HG02798 (cell line): Measurements from ENCODE around the gene TRIM69.
A peak's percentile ranks its signal among the peaks of the same experiment; 100 is the strongest.
"Not testable (repeated sequence)": the region's sequence is repeated elsewhere in the genome, so short reads cannot be mapped to it uniquely, and the experiment has no call there.

ENCODE experiments used
- ATAC-seq: cut with Tn5 transposase; IDR thresholded peaks from one replicate; pipeline ENCODE4 v1.9.1; 2021; ENCODE audit warnings: mild to moderate bottlenecking; ENCODE audit not compliant: unreplicated experiment, poor library complexity

Gene TRIM69

DNA sequence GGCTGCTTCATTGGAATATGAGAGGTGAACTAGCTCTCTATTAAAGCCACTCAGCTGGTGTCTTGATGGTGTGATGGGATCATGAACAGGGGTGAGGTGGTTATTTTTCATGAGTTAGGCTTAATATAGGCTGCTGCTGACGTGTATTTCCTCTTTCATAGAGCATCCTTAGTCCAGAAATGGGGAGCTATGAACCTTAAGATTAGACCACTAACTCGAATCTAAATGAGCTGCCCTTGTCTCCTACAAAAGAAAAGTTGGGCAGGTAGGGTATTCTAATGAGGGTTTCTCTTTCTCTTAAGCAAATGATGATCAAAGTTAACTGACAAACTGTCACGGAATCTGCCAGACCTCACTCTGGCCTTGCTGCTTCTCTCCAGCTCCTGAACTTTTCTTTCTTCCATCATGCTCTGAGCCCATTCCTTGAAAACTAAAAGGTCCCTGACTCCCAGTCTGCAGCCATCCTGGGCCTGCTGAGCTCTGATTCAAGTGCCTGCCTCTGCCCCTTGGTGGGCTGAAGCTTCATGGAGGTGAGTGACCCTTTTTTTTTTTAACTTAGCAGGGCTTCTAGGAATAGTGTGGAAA is at the start of gene TRIM69:
Gene TRIM69 (plus strand): TSS at position 348 of the 585 bp plus-strand sequence. CDS start 177 bp downstream, at position 525.
- ATAC-seq: peak; percentile 53

DNA sequence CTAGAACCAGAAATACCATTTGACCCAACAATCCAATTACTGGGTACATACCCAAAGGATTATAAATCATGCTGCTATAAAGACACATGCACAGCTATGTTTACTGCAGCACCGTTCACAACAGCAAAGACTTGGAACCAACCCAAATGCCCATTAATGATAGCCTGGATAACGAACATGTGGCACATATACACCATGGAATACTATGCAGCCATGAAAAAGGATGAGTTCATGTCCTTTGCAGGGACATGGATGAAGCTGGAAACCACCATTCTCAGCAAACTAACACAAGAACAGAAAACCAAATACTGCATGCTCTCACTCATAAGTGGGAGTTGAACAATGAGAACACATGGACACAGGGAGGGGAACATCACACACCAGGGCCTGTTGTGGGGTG is 47.0 kb upstream of the TRIM69 start:
- not testable (repeated sequence) for ATAC-seq

- not testable (repeated sequence) for ATAC-seq
Measured at GRCh38 chr15:44690245-44690644, 46.1 kb upstream of the TRIM69 start.

- ATAC-seq: no peak
Measured at GRCh38 chr15:44692659-44693058, 43.7 kb upstream of the TRIM69 start.

DNA sequence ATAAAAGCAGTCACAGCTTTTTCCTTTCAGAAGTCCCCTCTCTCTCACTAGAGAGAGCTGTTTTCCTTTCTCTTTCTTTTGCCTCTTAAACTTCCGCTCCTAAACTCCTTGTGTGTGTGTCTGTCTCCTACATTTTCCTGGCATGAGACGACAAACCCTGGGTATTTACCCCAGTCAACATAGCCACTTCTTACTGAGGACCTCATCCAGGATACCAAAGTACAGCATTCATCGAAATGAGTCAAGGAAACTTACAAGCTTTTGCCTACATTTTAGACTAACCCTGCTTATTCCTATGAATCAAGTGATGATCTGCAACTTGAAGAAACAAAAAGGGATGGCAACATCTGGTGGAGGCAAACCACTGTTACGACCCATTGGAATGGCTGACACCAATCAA is 41.9 kb upstream of the TRIM69 start:
- no peak for ATAC-seq

DNA sequence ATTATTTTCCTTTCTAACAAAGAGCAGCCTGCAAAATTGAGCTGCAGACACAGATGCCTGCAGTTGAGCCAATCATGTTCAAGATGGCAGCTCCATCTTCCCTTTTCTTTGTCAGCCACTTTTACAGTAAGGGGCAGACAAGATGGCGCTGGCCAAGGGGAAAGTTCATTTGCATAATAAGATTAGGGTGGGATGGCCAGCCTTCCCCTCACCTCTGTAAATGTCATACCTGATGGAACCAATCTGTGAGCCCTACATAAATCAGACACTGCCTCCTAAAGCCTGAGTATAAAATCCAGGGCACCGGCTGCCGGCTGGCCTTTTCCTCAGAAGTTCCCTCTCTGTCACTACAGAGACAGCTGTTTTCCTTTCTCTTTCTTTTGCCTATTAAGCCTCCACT is 41.0 kb upstream of the TRIM69 start:
- ATAC-seq: no peak

DNA sequence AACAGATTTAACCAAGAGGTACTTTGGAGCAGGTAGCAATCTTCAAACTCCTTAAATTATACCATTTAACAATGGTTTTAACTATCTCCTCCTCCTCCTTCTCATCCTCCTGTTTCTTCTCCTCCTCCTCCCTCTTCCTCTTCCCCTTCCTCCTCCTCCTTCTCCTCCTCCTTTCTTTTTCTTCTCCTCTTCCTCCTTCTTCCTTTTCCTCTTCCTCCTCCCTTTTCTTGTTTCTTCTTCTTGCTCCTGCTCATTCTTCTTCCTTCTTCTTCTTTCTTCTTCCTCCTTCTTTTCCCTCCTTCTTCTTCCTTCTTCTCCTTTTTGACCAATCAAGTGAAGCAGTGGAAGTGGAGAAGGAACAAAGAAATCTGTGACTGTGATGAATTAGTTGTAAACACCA is 39.3 kb upstream of the TRIM69 start:
- ATAC-seq: no peak

- ATAC-seq: no peak
Measured at GRCh38 chr15:44698641-44699040, 37.7 kb upstream of the TRIM69 start.

- ATAC-seq: not testable (repeated sequence)
Measured at GRCh38 chr15:44700676-44701075, 35.7 kb upstream of the TRIM69 start.

DNA sequence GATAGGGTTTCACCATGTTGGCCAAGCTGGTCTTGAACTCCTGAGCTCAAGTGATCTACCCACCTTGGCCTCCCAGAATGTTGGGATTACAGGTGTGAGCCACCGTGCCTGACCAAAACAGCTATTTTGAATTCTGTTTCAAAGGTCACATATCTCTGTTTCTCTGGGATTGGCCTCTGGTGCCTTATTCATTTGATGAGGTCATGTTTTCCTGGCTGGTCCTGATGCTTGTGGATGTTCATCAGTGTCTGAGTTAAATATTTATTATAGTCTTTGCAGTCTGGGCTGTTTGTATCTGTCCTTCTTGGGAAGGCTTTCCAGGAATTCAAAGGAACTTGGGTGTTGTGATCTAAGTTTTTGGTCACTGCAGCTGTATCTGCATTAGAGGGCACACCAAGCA is 30.3 kb upstream of the TRIM69 start:
- ATAC-seq: no peak

DNA sequence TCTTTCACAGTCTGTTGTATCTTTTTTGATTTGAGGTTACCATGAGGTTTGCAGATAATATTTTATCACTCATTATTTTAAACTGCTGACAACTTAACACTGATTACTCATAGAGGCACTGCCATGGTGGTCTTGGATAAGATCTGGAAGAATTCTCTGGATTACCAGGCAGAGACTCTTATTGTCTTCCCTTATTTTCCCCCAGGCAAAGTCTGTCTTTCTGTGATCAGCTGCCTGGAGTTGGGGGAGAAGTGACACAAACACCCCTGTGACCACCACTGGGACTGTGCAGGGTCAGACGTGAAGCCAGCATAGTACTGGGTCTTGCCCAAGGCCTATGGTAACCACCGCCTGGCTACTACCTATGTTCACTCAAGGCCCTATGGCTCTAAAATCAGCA is 29.9 kb upstream of the TRIM69 start:
- no peak for ATAC-seq

GRCh38 chr15:44706946-44707636 is 29.2 kb upstream of the TRIM69 start:
- no peak for ATAC-seq

GRCh38 chr15:44710236-44711095 is 25.9 kb upstream of the TRIM69 start:
- ATAC-seq: no peak

DNA sequence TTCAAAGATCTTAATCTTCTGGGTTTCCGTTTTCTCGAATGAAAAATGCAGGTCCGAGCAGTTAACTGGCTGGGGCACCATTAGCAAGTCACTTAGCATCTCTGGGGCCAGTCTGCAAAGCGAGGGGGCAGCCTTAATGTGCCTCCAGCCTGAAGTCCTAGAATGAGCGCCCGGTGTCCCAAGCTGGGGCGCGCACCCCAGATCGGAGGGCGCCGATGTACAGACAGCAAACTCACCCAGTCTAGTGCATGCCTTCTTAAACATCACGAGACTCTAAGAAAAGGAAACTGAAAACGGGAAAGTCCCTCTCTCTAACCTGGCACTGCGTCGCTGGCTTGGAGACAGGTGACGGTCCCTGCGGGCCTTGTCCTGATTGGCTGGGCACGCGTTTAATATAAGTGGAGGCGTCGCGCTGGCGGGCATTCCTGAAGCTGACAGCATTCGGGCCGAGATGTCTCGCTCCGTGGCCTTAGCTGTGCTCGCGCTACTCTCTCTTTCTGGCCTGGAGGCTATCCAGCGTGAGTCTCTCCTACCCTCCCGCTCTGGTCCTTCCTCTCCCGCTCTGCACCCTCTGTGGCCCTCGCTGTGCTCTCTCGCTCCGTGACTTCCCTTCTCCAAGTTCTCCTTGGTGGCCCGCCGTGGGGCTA is 25.1 kb upstream of the TRIM69 start, which contains the start of the genes B2M and PATL2:
Gene B2M (plus strand): TSS at position 422 of the 647 bp plus-strand sequence. CDS start 30 bp downstream, at position 452.
Gene PATL2 (minus strand): TSS at position 228 of the 647 bp plus-strand sequence. CDS start 34,833 bp downstream, outside the sequence.
- ATAC-seq: peak; percentile 85

GRCh38 chr15:44711743-44712345 is 24.5 kb upstream of the TRIM69 start:
- peak; percentile 27 for ATAC-seq

- ATAC-seq: no peak
Measured at GRCh38 chr15:44712346-44713005, 23.9 kb upstream of the TRIM69 start.

DNA sequence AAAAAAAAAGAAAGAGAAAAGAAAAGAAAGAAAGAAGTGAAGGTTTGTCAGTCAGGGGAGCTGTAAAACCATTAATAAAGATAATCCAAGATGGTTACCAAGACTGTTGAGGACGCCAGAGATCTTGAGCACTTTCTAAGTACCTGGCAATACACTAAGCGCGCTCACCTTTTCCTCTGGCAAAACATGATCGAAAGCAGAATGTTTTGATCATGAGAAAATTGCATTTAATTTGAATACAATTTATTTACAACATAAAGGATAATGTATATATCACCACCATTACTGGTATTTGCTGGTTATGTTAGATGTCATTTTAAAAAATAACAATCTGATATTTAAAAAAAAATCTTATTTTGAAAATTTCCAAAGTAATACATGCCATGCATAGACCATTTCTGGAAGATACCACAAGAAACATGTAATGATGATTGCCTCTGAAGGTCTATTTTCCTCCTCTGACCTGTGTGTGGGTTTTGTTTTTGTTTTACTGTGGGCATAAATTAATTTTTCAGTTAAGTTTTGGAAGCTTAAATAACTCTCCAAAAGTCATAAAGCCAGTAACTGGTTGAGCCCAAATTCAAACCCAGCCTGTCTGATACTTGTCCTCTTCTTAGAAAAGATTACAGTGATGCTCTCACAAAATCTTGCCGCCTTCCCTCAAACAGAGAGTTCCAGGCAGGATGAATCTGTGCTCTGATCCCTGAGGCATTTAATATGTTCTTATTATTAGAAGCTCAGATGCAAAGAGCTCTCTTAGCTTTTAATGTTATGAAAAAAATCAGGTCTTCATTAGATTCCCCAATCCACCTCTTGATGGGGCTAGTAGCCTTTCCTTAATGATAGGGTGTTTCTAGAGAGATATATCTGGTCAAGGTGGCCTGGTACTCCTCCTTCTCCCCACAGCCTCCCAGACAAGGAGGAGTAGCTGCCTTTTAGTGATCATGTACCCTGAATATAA is 23.0 kb upstream of the TRIM69 start:
- ATAC-seq: no peak

GRCh38 chr15:44715142-44715796 is 21.1 kb upstream of the TRIM69 start:
- ATAC-seq: no peak
